ENCODE results near the gene TEAD1.

DNA sequence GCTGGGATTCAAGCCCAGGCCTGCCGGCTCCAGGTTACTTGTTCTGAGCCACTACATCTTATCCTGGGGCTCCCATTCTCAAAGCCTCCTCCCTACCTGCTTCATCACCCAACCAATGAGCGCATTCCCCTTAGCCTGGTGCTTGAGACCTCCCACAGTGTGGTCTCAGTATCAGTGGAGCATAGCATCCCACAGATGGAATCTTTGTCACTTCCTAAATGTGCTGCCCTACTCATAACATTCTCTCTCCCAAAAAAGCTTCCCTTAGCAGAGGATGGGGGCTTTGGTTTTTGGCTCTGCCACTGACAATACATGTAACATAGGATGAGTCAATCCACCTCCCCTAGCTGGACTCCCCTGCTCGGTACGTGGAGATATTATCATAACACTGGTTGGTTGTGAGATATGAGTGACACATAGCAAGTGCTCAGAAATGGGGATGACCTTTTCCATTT, 28.8 kb downstream of the TEAD1 start:
- TF ChIP-seq, protein P1, sequence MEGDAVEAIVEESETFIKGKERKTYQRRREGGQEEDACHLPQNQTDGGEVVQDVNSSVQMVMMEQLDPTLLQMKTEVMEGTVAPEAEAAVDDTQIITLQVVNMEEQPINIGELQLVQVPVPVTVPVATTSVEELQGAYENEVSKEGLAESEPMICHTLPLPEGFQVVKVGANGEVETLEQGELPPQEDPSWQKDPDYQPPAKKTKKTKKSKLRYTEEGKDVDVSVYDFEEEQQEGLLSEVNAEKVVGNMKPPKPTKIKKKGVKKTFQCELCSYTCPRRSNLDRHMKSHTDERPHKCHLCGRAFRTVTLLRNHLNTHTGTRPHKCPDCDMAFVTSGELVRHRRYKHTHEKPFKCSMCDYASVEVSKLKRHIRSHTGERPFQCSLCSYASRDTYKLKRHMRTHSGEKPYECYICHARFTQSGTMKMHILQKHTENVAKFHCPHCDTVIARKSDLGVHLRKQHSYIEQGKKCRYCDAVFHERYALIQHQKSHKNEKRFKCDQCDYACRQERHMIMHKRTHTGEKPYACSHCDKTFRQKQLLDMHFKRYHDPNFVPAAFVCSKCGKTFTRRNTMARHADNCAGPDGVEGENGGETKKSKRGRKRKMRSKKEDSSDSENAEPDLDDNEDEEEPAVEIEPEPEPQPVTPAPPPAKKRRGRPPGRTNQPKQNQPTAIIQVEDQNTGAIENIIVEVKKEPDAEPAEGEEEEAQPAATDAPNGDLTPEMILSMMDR (conservative IDR thresholded peaks at IDR 0.05) = no peak
- TF ChIP-seq ZFX (IDR thresholded peaks at IDR 0.05) = no peak
